DND-41 (cell line): ENCODE results near the gene TUBGCP5.

Source experiments
- ATAC-seq: fragments of 200-7000 bp; cut with Tn5 transposase; 3 replicates; pipeline ENCODE4 v1.9.1; 2021; ENCODE audit warnings: low read depth; ENCODE audit not compliant: insufficient read depth
- DNase-seq: peaks from one replicate; pipeline ENCODE4 v3.0.0-alpha.2; 2020
- H2AFZ ChIP-seq: 2 replicates; pipeline ENCODE4 v1.6.0; 2012; ENCODE audit warnings: low read depth, low read length
- H3K27ac ChIP-seq: 2 replicates; pipeline ENCODE4 v1.5.1; 2012; ENCODE audit warnings: low read length, inconsistent platforms
- H3K27me3 ChIP-seq: fragments of 200-600 bp; sonication (generic); 2 replicates; pipeline ENCODE4 v1.6.0; 2012; ENCODE audit warnings: low read length, mild to moderate bottlenecking, inconsistent platforms; ENCODE audit not compliant: insufficient read depth, poor library complexity
- H3K36me3 ChIP-seq: 2 replicates; pipeline ENCODE4 v1.5.1; 2012; ENCODE audit warnings: low read length, inconsistent platforms; ENCODE audit not compliant: insufficient read depth
- H3K4me1 ChIP-seq: 2 replicates; pipeline ENCODE4 v1.5.1; 2012; ENCODE audit warnings: mild to moderate bottlenecking, low read length; ENCODE audit not compliant: insufficient read depth
- H3K4me2 ChIP-seq: 2 replicates; pipeline ENCODE4 v1.6.0; 2012; ENCODE audit warnings: mild to moderate bottlenecking, moderate library complexity, low read length, inconsistent platforms; ENCODE audit not compliant: insufficient read depth
- H3K4me3 ChIP-seq, 2 experiments: fragments of 200-600 bp in 1 of 2; shearing (Covaris generic) in 1 of 2; 2 replicates each; pipeline ENCODE4 v1.5.1; 2012 to 2016; ENCODE audit warnings: inconsistent platforms in 2 of 2, low read length in 2 of 2, mild to moderate bottlenecking in 2 of 2, low read depth in 1 of 2, moderate library complexity in 1 of 2
- H3K79me2 ChIP-seq: 2 replicates; pipeline ENCODE4 v1.6.0; 2012; ENCODE audit warnings: low read length, inconsistent platforms; ENCODE audit not compliant: insufficient read depth
- H3K9ac ChIP-seq: 2 replicates; pipeline ENCODE4 v1.6.0; 2012; ENCODE audit warnings: low read depth, mild to moderate bottlenecking, inconsistent platforms, low read length, moderate library complexity
- H3K9me3 ChIP-seq: 2 replicates; pipeline ENCODE4 v1.5.1; 2012; ENCODE audit warnings: low read length, moderate library complexity, mild to moderate bottlenecking, inconsistent platforms; ENCODE audit not compliant: insufficient read depth, severe bottlenecking
- H4K20me1 ChIP-seq: 2 replicates; pipeline ENCODE4 v1.6.0; 2012; ENCODE audit warnings: low read length; ENCODE audit not compliant: insufficient read depth
- EZH2 ChIP-seq: IDR thresholded peaks from 3 replicates; pipeline ENCODE4 v1.6.1; 2012; ENCODE audit warnings: borderline replicate concordance, low read depth, mild to moderate bottlenecking, moderate library complexity, low read length, inconsistent platforms; ENCODE audit not compliant: severe bottlenecking
- TF ChIP-seq, protein P1 (sequence below): IDR thresholded peaks from 2 replicates; pipeline ENCODE4 v1.5.1; 2012; ENCODE audit warnings: borderline replicate concordance, low read length, moderate library complexity, mild to moderate bottlenecking; ENCODE audit not compliant: poor library complexity, severe bottlenecking; ENCODE audit errors: extremely low read depth

TUBGCP5 gene

DNA sequence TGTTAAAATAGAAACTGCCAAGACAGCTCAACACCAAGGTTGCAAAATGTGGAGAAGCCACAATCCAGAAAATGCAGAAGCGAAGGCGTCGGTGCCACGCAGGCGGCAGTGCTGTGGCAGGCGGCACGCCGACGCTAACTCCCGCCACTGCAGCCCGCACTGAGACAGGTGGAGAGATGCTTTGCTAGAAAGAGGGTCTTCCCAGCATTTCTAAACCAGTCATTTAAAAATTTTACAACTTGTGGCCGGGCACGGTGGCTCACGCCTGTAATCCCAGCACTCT lies 82.5 kb downstream of the TUBGCP5 start:
- H4K20me1 ChIP-seq = peaks cover 7% of the 10 kb centered on the region; the same call in 1 of the 2 replicates
- no peak overlapping the region for H3K4me3 ChIP-seq
- no peaks in the 10 kb centered on the region for H3K9me3 ChIP-seq
- no peak overlapping the region for H3K4me2 ChIP-seq
- DNase-seq = no peak
- no peaks in the 10 kb centered on the region for H3K27me3 ChIP-seq
- H3K27ac ChIP-seq = no peak overlapping the region
- TF ChIP-seq, protein P1, sequence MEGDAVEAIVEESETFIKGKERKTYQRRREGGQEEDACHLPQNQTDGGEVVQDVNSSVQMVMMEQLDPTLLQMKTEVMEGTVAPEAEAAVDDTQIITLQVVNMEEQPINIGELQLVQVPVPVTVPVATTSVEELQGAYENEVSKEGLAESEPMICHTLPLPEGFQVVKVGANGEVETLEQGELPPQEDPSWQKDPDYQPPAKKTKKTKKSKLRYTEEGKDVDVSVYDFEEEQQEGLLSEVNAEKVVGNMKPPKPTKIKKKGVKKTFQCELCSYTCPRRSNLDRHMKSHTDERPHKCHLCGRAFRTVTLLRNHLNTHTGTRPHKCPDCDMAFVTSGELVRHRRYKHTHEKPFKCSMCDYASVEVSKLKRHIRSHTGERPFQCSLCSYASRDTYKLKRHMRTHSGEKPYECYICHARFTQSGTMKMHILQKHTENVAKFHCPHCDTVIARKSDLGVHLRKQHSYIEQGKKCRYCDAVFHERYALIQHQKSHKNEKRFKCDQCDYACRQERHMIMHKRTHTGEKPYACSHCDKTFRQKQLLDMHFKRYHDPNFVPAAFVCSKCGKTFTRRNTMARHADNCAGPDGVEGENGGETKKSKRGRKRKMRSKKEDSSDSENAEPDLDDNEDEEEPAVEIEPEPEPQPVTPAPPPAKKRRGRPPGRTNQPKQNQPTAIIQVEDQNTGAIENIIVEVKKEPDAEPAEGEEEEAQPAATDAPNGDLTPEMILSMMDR = no peak
- no peak for TF ChIP-seq EZH2
- H3K9ac ChIP-seq = no peak overlapping the region
- no peaks in the 10 kb centered on the region for H3K4me1 ChIP-seq
- no peaks in the 10 kb centered on the region for H3K79me2 ChIP-seq
- no peaks in the 10 kb centered on the region for H3K36me3 ChIP-seq
- ATAC-seq = no peak
- no peak overlapping the region for H2AFZ ChIP-seq

DNA sequence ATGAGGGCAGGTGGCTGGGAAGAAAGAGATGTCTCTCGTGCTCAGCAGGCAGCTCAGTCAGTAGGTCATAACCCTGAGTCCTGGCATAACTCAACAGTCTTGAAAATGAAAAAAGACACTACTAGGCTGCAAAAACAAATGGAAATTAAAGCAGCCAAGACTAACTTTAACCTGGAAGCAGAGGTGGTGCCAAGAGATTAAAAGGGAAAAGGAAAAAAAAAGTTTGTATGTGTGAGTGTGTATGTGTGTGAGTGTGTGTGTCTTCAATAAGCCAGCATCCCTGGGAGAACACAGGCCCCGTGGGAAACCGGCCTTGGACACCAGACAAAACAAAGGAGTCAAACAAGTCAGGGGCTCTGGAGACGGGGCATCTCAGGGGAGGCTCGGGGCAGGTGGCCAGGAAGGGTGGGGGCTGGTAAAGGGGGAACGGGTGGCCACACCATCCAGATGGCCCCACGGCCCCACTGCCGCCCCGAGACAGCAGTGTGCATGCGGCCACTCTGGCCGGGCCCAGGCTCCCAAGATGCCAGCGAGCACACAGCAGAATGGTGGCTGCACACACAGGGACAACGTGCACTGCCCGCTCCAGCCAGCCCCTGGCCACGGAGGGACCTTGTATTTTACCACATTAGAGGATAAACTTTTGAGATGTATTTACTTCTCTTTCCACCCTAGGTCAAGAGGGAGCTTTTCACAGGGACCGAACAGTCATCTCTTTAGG lies 83.0 kb downstream of the TUBGCP5 start:
- H3K79me2 ChIP-seq = no peaks in the 10 kb centered on the region
- H3K27ac ChIP-seq = no peak overlapping the region
- TF ChIP-seq EZH2 = no peak
- TF ChIP-seq, protein P1 = no peak

DNA sequence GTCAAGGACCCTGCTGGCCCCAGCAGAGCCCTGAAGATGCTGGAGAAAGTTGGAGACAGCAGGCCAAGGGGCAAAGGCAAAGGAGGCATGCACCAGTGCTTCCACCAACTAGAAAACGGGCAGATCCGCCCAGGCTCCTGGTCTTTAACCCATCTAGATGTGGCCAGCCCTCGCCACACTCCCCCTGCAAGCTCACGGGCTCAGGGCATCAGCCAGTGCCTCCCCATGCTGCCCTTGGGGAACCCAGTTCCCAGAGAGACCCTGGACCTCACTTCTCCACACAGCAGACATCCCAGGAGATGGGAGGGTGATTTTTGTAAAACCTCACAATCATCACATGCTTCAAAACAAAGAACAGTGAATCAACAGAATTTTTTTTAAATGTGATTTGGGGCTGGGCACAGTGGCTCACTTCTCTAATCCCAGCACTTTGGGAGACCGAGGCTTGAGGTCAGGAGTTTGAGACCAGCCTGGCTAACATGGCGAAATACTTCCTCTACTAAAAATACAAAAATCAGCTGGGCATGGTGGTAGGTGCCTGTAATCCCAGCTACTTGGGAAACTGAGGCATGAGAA lies 83.7 kb downstream of the TUBGCP5 start:
- DNase-seq (no peak), ATAC-seq (no peak)
- H3K4me1 ChIP-seq = no peaks in the 10 kb centered on the region
- H2AFZ ChIP-seq = no peak overlapping the region
- H3K27me3 ChIP-seq = no peaks in the 10 kb centered on the region
- H4K20me1 ChIP-seq = peaks cover 7% of the 10 kb centered on the region; the same call in 1 of the 2 replicates
- TF ChIP-seq, protein P1 = no peak
- TF ChIP-seq EZH2 = no peak
- H3K4me3 ChIP-seq = no peak overlapping the region
- H3K9ac ChIP-seq = no peak overlapping the region
- H3K79me2 ChIP-seq = no peaks in the 10 kb centered on the region
- H3K27ac ChIP-seq = no peak overlapping the region
- H3K4me2 ChIP-seq = no peak overlapping the region
- no peaks in the 10 kb centered on the region for H3K36me3 ChIP-seq
- no peaks in the 10 kb centered on the region for H3K9me3 ChIP-seq

More for the DNA sequence above, 83.0 kb downstream of the TUBGCP5 start:
- H3K4me3 ChIP-seq = no peak overlapping the region
- no peak for ATAC-seq
- no peaks in the 10 kb centered on the region for H3K27me3 ChIP-seq
- no peaks in the 10 kb centered on the region for H3K4me1 ChIP-seq
- no peak overlapping the region for H3K9ac ChIP-seq
- peaks cover 7% of the 10 kb centered on the region; the same call in 1 of the 2 replicates for H4K20me1 ChIP-seq
- H3K4me2 ChIP-seq = no peak overlapping the region
- no peak for DNase-seq
- no peaks in the 10 kb centered on the region for H3K9me3 ChIP-seq
- no peaks in the 10 kb centered on the region for H3K36me3 ChIP-seq
- no peak overlapping the region for H2AFZ ChIP-seq
